ENCODE measurements around the gene CCDC175.

GRCh38 chr14:59601056-59601455, 24.4 kb upstream of the CCDC175 start:
- TF ChIP-seq CTCF (conservative IDR thresholded peaks at IDR 0.05 in 1 of 2, IDR thresholded peaks at IDR 0.05 in 1 of 2; ENCODE audit: extremely low read depth in 1 of 2, insufficient read depth in 1 of 2, low read depth in 1 of 2, low read length in 2 of 2) = no peak
- no peak for TF ChIP-seq EZH2 (IDR thresholded peaks at IDR 0.05; ENCODE audit: borderline replicate concordance, low read length)

Data from mammary epithelial cell (primary cell).